ENCODE results near the gene CALY. TPM values are rescaled to one million over a fixed set of nuclear protein-coding genes. Genes with fewer than 3 reads are reported as not detected.

Gene CALY
- total RNA-seq, 2 donors from 2014 or later = 0.75 to 1.3 TPM

DNA sequence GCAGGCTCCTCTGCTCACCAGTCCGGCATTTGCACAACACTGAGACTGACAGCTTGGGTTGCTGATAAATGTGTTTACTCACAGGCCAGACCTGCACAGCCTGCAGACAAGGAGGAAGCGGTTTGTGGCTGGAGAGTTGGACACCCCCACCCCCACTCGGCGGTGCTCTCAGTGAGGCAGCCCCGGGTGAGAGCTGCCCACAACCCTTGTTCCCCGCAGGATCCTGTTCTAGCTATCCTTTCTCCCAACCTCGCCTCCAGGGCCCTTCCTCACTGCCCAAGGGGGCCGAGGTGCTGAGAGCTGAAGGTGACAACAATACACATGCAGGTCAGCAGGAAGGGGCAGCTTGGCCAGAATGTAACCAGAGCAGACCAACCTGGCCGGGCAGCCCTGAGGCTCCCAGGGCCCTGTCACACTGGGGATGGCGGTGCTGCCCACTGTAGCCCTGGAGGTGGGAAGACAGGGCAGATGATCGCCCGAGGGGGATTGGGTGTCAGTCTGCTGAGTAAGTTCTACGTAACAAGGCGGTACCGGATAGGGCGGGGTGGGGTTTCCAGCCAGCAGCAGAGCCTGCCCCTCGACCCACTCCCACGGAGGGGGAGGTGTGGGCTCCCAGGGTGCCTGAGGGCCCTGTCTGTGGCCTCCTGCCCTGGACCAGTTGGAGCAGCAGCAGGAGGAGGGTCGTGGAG lies 58.0 kb downstream of the CALY start:
- H3K9ac ChIP-seq (ENCODE audit: extremely low read depth, low read length, poor library complexity, severe bottlenecking) = no peak overlapping the region
- H3K27ac Mint-ChIP-seq = no peak overlapping the region
- H3K9me3 ChIP-seq (ENCODE audit: control insufficient read depth, low read length) = no peaks in the 10 kb centered on the region
- 90 to 91% methylated on average over 11 to 19 of the region's 19 CpGs for WGBS, 2 experiments (ENCODE audit: insufficient coverage in 1 of 2, insufficient read length in 1 of 2)
- no peak overlapping the region for H3K4me3 ChIP-seq (ENCODE audit: low read length)
- peaks cover 9% of the 10 kb centered on the region for H3K27me3 ChIP-seq (ENCODE audit: control insufficient read depth, insufficient read depth, low read length, poor library complexity, severe bottlenecking)
- no peak overlapping the region for H3K4me3 Mint-ChIP-seq
- no peak for DNase-seq
- no peak overlapping the region for H3K27ac ChIP-seq (ENCODE audit: low read depth, low read length)
- H3K4me1 Mint-ChIP-seq = no peaks in the 10 kb centered on the region
- peaks cover 6% of the 10 kb centered on the region for H3K27me3 Mint-ChIP-seq (ENCODE audit: insufficient read depth)
- peaks cover 6% of the 10 kb centered on the region for H3K36me3 ChIP-seq (ENCODE audit: control insufficient read depth, insufficient read depth, low read length)
- H3K36me3 Mint-ChIP-seq (ENCODE audit: low read depth) = peaks cover 13% of the 10 kb centered on the region
- TF ChIP-seq, protein P1, sequence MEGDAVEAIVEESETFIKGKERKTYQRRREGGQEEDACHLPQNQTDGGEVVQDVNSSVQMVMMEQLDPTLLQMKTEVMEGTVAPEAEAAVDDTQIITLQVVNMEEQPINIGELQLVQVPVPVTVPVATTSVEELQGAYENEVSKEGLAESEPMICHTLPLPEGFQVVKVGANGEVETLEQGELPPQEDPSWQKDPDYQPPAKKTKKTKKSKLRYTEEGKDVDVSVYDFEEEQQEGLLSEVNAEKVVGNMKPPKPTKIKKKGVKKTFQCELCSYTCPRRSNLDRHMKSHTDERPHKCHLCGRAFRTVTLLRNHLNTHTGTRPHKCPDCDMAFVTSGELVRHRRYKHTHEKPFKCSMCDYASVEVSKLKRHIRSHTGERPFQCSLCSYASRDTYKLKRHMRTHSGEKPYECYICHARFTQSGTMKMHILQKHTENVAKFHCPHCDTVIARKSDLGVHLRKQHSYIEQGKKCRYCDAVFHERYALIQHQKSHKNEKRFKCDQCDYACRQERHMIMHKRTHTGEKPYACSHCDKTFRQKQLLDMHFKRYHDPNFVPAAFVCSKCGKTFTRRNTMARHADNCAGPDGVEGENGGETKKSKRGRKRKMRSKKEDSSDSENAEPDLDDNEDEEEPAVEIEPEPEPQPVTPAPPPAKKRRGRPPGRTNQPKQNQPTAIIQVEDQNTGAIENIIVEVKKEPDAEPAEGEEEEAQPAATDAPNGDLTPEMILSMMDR (conservative IDR thresholded peaks at IDR 0.05) = no peak
- no peaks in the 10 kb centered on the region for H3K9me3 Mint-ChIP-seq
- peaks cover 4% of the 10 kb centered on the region for H3K4me1 ChIP-seq (ENCODE audit: control insufficient read depth, insufficient read depth, low read length)

DNA sequence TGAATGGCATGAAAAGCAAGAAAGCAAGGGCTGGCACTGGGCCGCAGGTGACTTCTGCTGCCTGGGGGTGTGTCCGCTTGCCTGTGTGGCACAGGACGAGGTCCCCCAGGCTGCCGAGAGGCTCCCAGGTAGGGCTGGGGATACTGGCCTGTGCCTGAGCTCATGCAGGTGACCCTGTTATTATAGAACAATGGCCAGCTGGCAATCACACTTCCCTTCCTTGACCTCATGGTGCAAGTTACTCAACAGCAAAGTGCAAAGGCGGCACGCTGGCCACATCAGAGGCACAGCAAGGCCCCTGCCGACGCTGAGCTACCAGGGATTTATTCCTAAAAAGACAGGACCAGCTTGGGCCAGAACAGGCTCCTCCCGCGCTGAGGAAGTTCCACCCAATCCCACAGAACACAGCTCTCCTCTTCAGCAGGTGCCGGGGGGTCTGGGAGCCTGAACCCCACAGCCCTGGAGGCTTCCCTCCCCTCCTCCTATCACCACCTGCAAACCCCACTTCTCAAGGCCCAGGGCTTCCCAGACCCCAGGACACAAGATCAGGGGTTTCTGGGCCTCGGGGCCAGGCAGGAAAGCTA lies 58.6 kb downstream of the CALY start:
- DNase-seq = no peak
- H3K4me1 Mint-ChIP-seq = no peaks in the 10 kb centered on the region
- H3K36me3 Mint-ChIP-seq (ENCODE audit: low read depth) = peaks cover 8% of the 10 kb centered on the region

DNA sequence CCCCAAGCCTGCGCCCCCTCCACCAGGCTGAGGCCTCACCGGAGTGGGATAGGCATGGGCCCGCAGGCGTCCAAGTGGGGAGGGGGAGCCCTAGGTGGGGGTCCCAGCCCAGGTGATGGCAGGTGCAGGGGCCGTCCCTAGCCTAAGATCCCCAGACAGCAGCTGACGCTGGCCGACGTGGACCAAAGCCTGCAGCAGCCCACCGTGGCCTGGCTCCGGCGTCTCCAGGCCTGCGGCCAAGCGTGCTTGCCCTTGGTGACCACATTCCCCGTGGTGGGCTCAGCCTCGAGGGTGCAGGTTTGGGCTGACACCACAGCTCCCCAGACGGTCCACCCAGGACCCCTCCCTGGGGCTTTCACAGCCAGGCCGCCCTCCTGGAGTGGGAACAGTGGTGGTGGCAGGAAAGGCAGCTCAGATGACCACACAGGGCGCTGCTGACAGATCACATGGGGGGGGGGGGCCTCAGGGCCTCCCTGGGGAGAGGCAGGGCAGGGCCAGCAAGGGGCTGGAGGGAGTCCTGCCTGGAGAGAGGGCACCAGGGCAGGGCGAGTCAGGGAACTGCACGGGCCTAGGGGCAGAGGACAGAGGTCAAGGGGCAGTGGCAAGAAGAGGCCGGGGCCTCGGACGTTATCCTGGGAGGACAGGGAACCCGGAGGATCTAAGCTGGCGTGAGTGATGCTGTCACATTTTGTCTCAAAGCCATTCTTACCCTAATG lies 59.3 kb downstream of the CALY start:
- Histone ChIP-seq H3K9ac (ENCODE audit: extremely low read depth, low read length, poor library complexity, severe bottlenecking) (no peak overlapping the region), H3K27me3 (ENCODE audit: control insufficient read depth, insufficient read depth, low read length, poor library complexity, severe bottlenecking) (peaks cover 9% of the 10 kb centered on the region), H3K36me3 (ENCODE audit: control insufficient read depth, insufficient read depth, low read length) (peaks cover 5% of the 10 kb centered on the region), H3K27ac (ENCODE audit: low read depth, low read length) (no peak overlapping the region), H3K4me1 (ENCODE audit: control insufficient read depth, insufficient read depth, low read length) (peaks cover 4% of the 10 kb centered on the region), H3K9me3 (ENCODE audit: control insufficient read depth, low read length) (no peaks in the 10 kb centered on the region), H3K4me3 (ENCODE audit: low read length) (no peak overlapping the region)
- Mint-ChIP-seq H3K36me3 (ENCODE audit: low read depth) (peaks cover 5% of the 10 kb centered on the region), H3K27me3 (ENCODE audit: insufficient read depth) (peaks cover 6% of the 10 kb centered on the region), H3K27ac (no peak overlapping the region), H3K9me3 (no peaks in the 10 kb centered on the region), H3K4me1 (no peaks in the 10 kb centered on the region), H3K4me3 (no peak overlapping the region)
- TF ChIP-seq, protein P1 (conservative IDR thresholded peaks at IDR 0.05) = no peak
- 90 to 92% methylated on average over 21 to 25 of the region's 25 CpGs for WGBS, 2 experiments (ENCODE audit: insufficient coverage in 1 of 2, insufficient read length in 1 of 2)
- DNase-seq = no peak

More for the DNA sequence above, 58.6 kb downstream of the CALY start:
- peaks cover 6% of the 10 kb centered on the region for H3K27me3 Mint-ChIP-seq (ENCODE audit: insufficient read depth)
- peaks cover 4% of the 10 kb centered on the region for H3K4me1 ChIP-seq (ENCODE audit: control insufficient read depth, insufficient read depth, low read length)
- TF ChIP-seq, protein P1 (conservative IDR thresholded peaks at IDR 0.05) = no peak
- WGBS, 2 experiments (ENCODE audit: insufficient coverage in 1 of 2, insufficient read length in 1 of 2) = 90 to 96% methylated on average over 9 to 12 of the region's 12 CpGs
- no peak overlapping the region for H3K4me3 ChIP-seq (ENCODE audit: low read length)
- peaks cover 9% of the 10 kb centered on the region for H3K27me3 ChIP-seq (ENCODE audit: control insufficient read depth, insufficient read depth, low read length, poor library complexity, severe bottlenecking)
- H3K27ac Mint-ChIP-seq = no peak overlapping the region
- peaks cover 5% of the 10 kb centered on the region for H3K36me3 ChIP-seq (ENCODE audit: control insufficient read depth, insufficient read depth, low read length)
- H3K27ac ChIP-seq (ENCODE audit: low read depth, low read length) = no peak overlapping the region
- H3K9ac ChIP-seq (ENCODE audit: extremely low read depth, low read length, poor library complexity, severe bottlenecking) = no peak overlapping the region
- H3K4me3 Mint-ChIP-seq = no peak overlapping the region
- no peaks in the 10 kb centered on the region for H3K9me3 Mint-ChIP-seq
- H3K9me3 ChIP-seq (ENCODE audit: control insufficient read depth, low read length) = no peaks in the 10 kb centered on the region

All from endodermal cell (in vitro differentiated cells).